Measurements from ENCODE around the gene DOCK9. TPM values are rescaled to one million over a fixed set of nuclear protein-coding genes. Genes with fewer than 3 reads are reported as not detected.

Gene DOCK9
- polyA plus RNA-seq, 1 of the 3 experiments (the other 2 are of a cell fraction), result 16.6 TPM

DNA sequence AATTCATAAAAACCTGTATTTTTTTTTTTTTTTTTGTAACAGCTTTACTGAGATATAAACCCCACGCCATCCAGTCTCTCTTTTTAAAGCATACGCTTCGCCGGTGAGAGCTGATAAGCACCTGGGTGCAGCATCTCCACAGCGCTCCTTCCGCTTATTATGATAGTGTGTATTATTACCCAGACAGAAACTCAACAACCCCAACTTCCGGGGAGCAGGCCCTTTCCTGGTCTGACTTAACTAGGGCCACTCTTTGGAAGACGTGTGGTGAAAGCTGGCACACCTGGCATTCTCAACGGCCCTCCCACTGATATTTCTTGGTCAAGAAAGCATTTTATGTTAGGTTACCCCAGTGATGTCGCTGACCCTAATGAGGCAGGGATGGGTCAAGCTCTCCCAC, 173.9 kb downstream of the DOCK9 start:
- ChIA-PET CTCF (interaction anchor here (0.7 to 1.7 kb wide), 3 partner anchors 36 to 230 kb away, joined by 3 to 6 read pairs (median 3); no protein-coding TSS in a partner anchor), POLR2A (no interaction called here)
- Histone ChIP-seq H3K79me2 (ENCODE audit: insufficient read depth) (no peaks in the 10 kb centered on the region), H3K4me1 (ENCODE audit: control insufficient read depth in 1 of 2, insufficient read depth in 2 of 2, low read depth in 1 of 2, low read length in 1 of 2) (peaks cover 0 to 15% of the 10 kb centered on the region in 2 experiments; a peak in 2 of 4 replicates), H3K9ac (no peak overlapping the region), H3K4me3 (ENCODE audit: low read depth in 2 of 2, low read length in 1 of 2) (no peak overlapping the region), H4K20me1 (ENCODE audit: insufficient read depth) (no peaks in the 10 kb centered on the region), H3K36me3 (replicated peaks in 1 of 2; ENCODE audit: control insufficient read depth in 1 of 2, insufficient read depth in 2 of 2, low read length in 1 of 2) (no peaks in the 10 kb centered on the region), H3K27ac (ENCODE audit: low read depth in 2 of 2, low read length in 1 of 2) (no peak overlapping the region), H3K9me2 (no peaks in the 10 kb centered on the region), H2AFZ (ENCODE audit: low read depth) (no peak overlapping the region), H3F3A (replicated peaks; ENCODE audit: insufficient read depth) (no peaks in the 10 kb centered on the region), H3K9me3 (no peaks in the 10 kb centered on the region), H3K27me3 (ENCODE audit: insufficient read depth) (no peaks in the 10 kb centered on the region), H3K4me2 (no peak overlapping the region)
- TF ChIP-seq FOXM1 (IDR thresholded peaks at IDR 0.05; ENCODE audit: low read depth) (no peak), CHD2 (IDR thresholded peaks at IDR 0.05; ENCODE audit: low read length, partially characterized antibody) (no peak), JUND (IDR thresholded peaks at IDR 0.05) (no peak), GABPA (IDR thresholded peaks at IDR 0.05; ENCODE audit: low read depth) (no peak), RXRA (IDR thresholded peaks at IDR 0.05; ENCODE audit: borderline replicate concordance, low read depth) (no peak), TAF1 (IDR thresholded peaks at IDR 0.05; ENCODE audit: borderline replicate concordance, low read depth, low read length) (no peak)
- TF ChIP-seq, protein P1, sequence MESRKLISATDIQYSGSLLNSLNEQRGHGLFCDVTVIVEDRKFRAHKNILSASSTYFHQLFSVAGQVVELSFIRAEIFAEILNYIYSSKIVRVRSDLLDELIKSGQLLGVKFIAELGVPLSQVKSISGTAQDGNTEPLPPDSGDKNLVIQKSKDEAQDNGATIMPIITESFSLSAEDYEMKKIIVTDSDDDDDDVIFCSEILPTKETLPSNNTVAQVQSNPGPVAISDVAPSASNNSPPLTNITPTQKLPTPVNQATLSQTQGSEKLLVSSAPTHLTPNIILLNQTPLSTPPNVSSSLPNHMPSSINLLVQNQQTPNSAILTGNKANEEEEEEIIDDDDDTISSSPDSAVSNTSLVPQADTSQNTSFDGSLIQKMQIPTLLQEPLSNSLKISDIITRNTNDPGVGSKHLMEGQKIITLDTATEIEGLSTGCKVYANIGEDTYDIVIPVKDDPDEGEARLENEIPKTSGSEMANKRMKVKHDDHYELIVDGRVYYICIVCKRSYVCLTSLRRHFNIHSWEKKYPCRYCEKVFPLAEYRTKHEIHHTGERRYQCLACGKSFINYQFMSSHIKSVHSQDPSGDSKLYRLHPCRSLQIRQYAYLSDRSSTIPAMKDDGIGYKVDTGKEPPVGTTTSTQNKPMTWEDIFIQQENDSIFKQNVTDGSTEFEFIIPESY (IDR thresholded peaks at IDR 0.05; ENCODE audit: borderline replicate concordance, low read depth), result no peak
- TF ChIP-seq, protein P2, sequence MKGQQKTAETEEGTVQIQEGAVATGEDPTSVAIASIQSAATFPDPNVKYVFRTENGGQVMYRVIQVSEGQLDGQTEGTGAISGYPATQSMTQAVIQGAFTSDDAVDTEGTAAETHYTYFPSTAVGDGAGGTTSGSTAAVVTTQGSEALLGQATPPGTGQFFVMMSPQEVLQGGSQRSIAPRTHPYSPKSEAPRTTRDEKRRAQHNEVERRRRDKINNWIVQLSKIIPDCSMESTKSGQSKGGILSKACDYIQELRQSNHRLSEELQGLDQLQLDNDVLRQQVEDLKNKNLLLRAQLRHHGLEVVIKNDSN (IDR thresholded peaks at IDR 0.05; ENCODE audit: borderline replicate concordance, low read depth), result no peak
- TF ChIP-seq, protein P3, sequence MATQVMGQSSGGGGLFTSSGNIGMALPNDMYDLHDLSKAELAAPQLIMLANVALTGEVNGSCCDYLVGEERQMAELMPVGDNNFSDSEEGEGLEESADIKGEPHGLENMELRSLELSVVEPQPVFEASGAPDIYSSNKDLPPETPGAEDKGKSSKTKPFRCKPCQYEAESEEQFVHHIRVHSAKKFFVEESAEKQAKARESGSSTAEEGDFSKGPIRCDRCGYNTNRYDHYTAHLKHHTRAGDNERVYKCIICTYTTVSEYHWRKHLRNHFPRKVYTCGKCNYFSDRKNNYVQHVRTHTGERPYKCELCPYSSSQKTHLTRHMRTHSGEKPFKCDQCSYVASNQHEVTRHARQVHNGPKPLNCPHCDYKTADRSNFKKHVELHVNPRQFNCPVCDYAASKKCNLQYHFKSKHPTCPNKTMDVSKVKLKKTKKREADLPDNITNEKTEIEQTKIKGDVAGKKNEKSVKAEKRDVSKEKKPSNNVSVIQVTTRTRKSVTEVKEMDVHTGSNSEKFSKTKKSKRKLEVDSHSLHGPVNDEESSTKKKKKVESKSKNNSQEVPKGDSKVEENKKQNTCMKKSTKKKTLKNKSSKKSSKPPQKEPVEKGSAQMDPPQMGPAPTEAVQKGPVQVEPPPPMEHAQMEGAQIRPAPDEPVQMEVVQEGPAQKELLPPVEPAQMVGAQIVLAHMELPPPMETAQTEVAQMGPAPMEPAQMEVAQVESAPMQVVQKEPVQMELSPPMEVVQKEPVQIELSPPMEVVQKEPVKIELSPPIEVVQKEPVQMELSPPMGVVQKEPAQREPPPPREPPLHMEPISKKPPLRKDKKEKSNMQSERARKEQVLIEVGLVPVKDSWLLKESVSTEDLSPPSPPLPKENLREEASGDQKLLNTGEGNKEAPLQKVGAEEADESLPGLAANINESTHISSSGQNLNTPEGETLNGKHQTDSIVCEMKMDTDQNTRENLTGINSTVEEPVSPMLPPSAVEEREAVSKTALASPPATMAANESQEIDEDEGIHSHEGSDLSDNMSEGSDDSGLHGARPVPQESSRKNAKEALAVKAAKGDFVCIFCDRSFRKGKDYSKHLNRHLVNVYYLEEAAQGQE (IDR thresholded peaks at IDR 0.05; ENCODE audit: low read depth, low read length), result no peak
- no peak for DNase-seq
- WGBS (ENCODE audit: low lambda C conversion rate), result 94% methylated on average over 10 of the region's 10 CpGs

DNA sequence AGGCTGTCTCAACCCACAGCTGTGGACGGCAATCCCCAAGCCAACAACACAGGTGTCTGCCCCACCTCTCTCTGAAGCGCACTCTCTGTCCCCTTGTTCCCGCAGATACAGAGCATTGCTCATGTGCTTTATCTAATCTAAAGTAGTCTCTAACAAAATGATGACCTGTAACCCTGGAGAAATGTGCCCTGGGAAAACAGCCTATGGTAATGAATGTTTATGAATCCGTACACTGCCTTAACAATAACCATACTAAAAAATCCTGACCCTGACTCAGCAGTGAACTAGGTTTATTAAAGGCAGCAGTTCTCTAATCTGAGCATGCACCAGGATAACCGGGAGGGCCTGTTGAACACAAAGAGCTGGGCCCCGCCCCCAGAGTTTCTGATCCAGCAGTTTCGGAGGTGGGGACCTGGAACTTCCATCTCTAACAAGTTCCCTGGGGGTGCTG, 174.7 kb downstream of the DOCK9 start:
- no peaks in the 10 kb centered on the region for H3K9me3 ChIP-seq
- H3K9me2 ChIP-seq, result no peaks in the 10 kb centered on the region
- H3K27ac ChIP-seq (ENCODE audit: low read depth in 2 of 2, low read length in 1 of 2), result no peak overlapping the region
- DNase-seq, result no peak
- no peak overlapping the region for H3K4me2 ChIP-seq
- peaks cover 0 to 23% of the 10 kb centered on the region in 2 experiments; a peak in 2 of 4 replicates for H3K4me1 ChIP-seq (ENCODE audit: control insufficient read depth in 1 of 2, insufficient read depth in 2 of 2, low read depth in 1 of 2, low read length in 1 of 2)
- no peak overlapping the region for H3K9ac ChIP-seq
- H3K79me2 ChIP-seq (ENCODE audit: insufficient read depth), result no peaks in the 10 kb centered on the region
- ChIA-PET POLR2A (no interaction called here), CTCF (interaction anchor here (1.3 kb wide), 1 partner anchor 102 kb away, joined by 3 read pairs; no protein-coding TSS in a partner anchor)
- H3K36me3 ChIP-seq (replicated peaks in 1 of 2; ENCODE audit: control insufficient read depth in 1 of 2, insufficient read depth in 2 of 2, low read length in 1 of 2), result no peaks in the 10 kb centered on the region
- H3K27me3 ChIP-seq (ENCODE audit: insufficient read depth), result no peaks in the 10 kb centered on the region
- H3F3A ChIP-seq (replicated peaks; ENCODE audit: insufficient read depth), result no peaks in the 10 kb centered on the region
- H2AFZ ChIP-seq (ENCODE audit: low read depth), result no peak overlapping the region
- WGBS (ENCODE audit: low lambda C conversion rate), result 86% methylated on average over 7 of the region's 7 CpGs
- H3K4me3 ChIP-seq (ENCODE audit: low read depth in 2 of 2, low read length in 1 of 2), result no peak overlapping the region
- H4K20me1 ChIP-seq (ENCODE audit: insufficient read depth), result no peaks in the 10 kb centered on the region
- TF ChIP-seq, protein P2 (IDR thresholded peaks at IDR 0.05; ENCODE audit: borderline replicate concordance, low read depth), result no peak
- TF ChIP-seq GABPA (IDR thresholded peaks at IDR 0.05; ENCODE audit: low read depth) (no peak), CHD2 (IDR thresholded peaks at IDR 0.05; ENCODE audit: low read length, partially characterized antibody) (no peak), JUND (IDR thresholded peaks at IDR 0.05) (no peak), YY1 (IDR thresholded peaks at IDR 0.05; ENCODE audit: low read depth) (no peak), TEAD4 (IDR thresholded peaks at IDR 0.05; ENCODE audit: borderline replicate concordance, insufficient read depth) (no peak), FOXM1 (IDR thresholded peaks at IDR 0.05; ENCODE audit: low read depth) (no peak)
- TF ChIP-seq, protein P1 (IDR thresholded peaks at IDR 0.05; ENCODE audit: borderline replicate concordance, low read depth), result no peak
- TF ChIP-seq, protein P3 (IDR thresholded peaks at IDR 0.05; ENCODE audit: low read depth, low read length), result no peak

Measured in SK-N-SH (cell line).